DOHH2 (cell line): ENCODE data around the gene CLPSL1.
A peak's percentile ranks its signal among the peaks of the same experiment; 100 is the strongest.

ENCODE experiments used
- H3F3A ChIP-seq: fragments of 200-600 bp; sonication (generic), shearing (Covaris generic); 2 replicates; pipeline ENCODE4 v1.6.0; 2016; ENCODE audit warnings: antibody characterized with exemption, mild to moderate bottlenecking; ENCODE audit not compliant: control insufficient read depth, insufficient read depth
- H3K27ac ChIP-seq: fragments of 200-600 bp; sonication (generic); 2 replicates; pipeline ENCODE4 v1.5.1; 2014; ENCODE audit warnings: low read depth, mild to moderate bottlenecking, low read length, moderate library complexity
- H3K27me3 ChIP-seq: fragments of 200-600 bp; sonication (generic); 2 replicates; pipeline ENCODE4 v1.6.1; 2014; ENCODE audit warnings: mild to moderate bottlenecking, low read length, mixed read lengths; ENCODE audit not compliant: control insufficient read depth
- H3K36me3 ChIP-seq: fragments of 200-600 bp; sonication (generic); 2 replicates; pipeline ENCODE4 v1.6.1; 2014; ENCODE audit warnings: mild to moderate bottlenecking, low read length, moderate library complexity, mixed read lengths; ENCODE audit not compliant: control insufficient read depth
- H3K4me1 ChIP-seq: fragments of 200-600 bp; sonication (generic); 2 replicates; pipeline ENCODE4 v1.6.1; 2014; ENCODE audit warnings: mild to moderate bottlenecking, low read length, mixed read lengths; ENCODE audit not compliant: control insufficient read depth
- H3K4me2 ChIP-seq: fragments of 200-600 bp; sonication (generic); 2 replicates; pipeline ENCODE4 v1.6.0; 2014; ENCODE audit warnings: mild to moderate bottlenecking, low read length, moderate library complexity
- H3K4me3 ChIP-seq: fragments of 200-600 bp; sonication (generic); 2 replicates; pipeline ENCODE4 v1.5.1; 2014; ENCODE audit warnings: mild to moderate bottlenecking, low read length, mixed read lengths
- H3K79me2 ChIP-seq: fragments of 200-600 bp; sonication (generic); 2 replicates; pipeline ENCODE4 v1.6.1; 2014; ENCODE audit warnings: mild to moderate bottlenecking, low read length, mixed read lengths; ENCODE audit not compliant: control insufficient read depth
- H3K9me2 ChIP-seq: fragments of 200-600 bp; sonication (generic); replicated peaks from 2 replicates; pipeline ENCODE4 v1.6.1; 2014; ENCODE audit warnings: mild to moderate bottlenecking, low read length, mixed read lengths; ENCODE audit not compliant: control insufficient read depth
- H3K9me3 ChIP-seq: fragments of 200-600 bp; sonication (generic); 2 replicates; pipeline ENCODE4 v1.6.1; 2014; ENCODE audit warnings: antibody characterized with exemption, low read length, mixed read lengths; ENCODE audit not compliant: control insufficient read depth, insufficient read depth
- H4K20me1 ChIP-seq: fragments of 200-600 bp; sonication (generic); 2 replicates; pipeline ENCODE4 v1.6.0; 2014; ENCODE audit warnings: low read depth, mild to moderate bottlenecking, antibody characterized with exemption, low read length, moderate library complexity; ENCODE audit not compliant: control insufficient read depth, insufficient read depth
- CTCF ChIP-seq: fragments of 200-600 bp; sonication (generic); IDR thresholded peaks from one replicate; pipeline ENCODE4 v1.5.1; 2014; ENCODE audit warnings: antibody characterized with exemption, mild to moderate bottlenecking, low read depth, low read length; ENCODE audit not compliant: poor library complexity, severe bottlenecking
- EZH2phosphoT487 ChIP-seq: fragments of 200-600 bp; sonication (generic); IDR thresholded peaks from 2 replicates; pipeline ENCODE4 v1.6.1; 2017; ENCODE audit warnings: borderline replicate concordance, mild to moderate bottlenecking, antibody characterized with exemption, low read length, moderate library complexity, mixed read lengths

Gene CLPSL1

GRCh38 chr6:35759426-35759825 lies 21.4 kb upstream of the CLPSL1 start:
- Histone ChIP-seq H3K27me3 (peaks cover 20% of the 10 kb centered on the region), H3K27ac (no peak overlapping the region), H3K4me2 (peak overlapping the region; percentile 12; the same call in 1 of the 2 replicates), H3F3A (no peaks in the 10 kb centered on the region), H3K9me3 (no peaks in the 10 kb centered on the region), H3K79me2 (no peaks in the 10 kb centered on the region), H3K4me1 (peaks cover 27% of the 10 kb centered on the region), H4K20me1 (no peaks in the 10 kb centered on the region), H3K4me3 (no peak overlapping the region), H3K36me3 (no peaks in the 10 kb centered on the region), H3K9me2 (no peaks in the 10 kb centered on the region)
- TF ChIP-seq CTCF, result no peak
- TF ChIP-seq EZH2phosphoT487, result no peak

- H3K27ac ChIP-seq, result no peak overlapping the region
- no peaks in the 10 kb centered on the region for H3K9me2 ChIP-seq
- TF ChIP-seq CTCF (no peak), EZH2phosphoT487 (no peak)
- H3K27me3 ChIP-seq, result peaks cover 22% of the 10 kb centered on the region
- no peaks in the 10 kb centered on the region for H3K36me3 ChIP-seq
- no peaks in the 10 kb centered on the region for H3K9me3 ChIP-seq
- H3F3A ChIP-seq, result no peaks in the 10 kb centered on the region
- no peaks in the 10 kb centered on the region for H3K79me2 ChIP-seq
- H3K4me3 ChIP-seq, result no peak overlapping the region
- peaks cover 7% of the 10 kb centered on the region; the same call in 1 of the 2 replicates for H3K4me1 ChIP-seq
- H4K20me1 ChIP-seq, result no peaks in the 10 kb centered on the region
- no peak overlapping the region for H3K4me2 ChIP-seq
Measured at GRCh38 chr6:35765739-35766138, 15.1 kb upstream of the CLPSL1 start.

GRCh38 chr6:35769211-35769610 lies 11.6 kb upstream of the CLPSL1 start:
- peaks cover 4% of the 10 kb centered on the region for H3K27me3 ChIP-seq
- H4K20me1 ChIP-seq, result no peaks in the 10 kb centered on the region
- H3K4me2 ChIP-seq, result no peak overlapping the region
- H3K27ac ChIP-seq, result no peak overlapping the region
- H3K9me2 ChIP-seq, result no peaks in the 10 kb centered on the region
- no peaks in the 10 kb centered on the region for H3K9me3 ChIP-seq
- no peaks in the 10 kb centered on the region for H3F3A ChIP-seq
- no peaks in the 10 kb centered on the region for H3K79me2 ChIP-seq
- no peaks in the 10 kb centered on the region for H3K36me3 ChIP-seq
- TF ChIP-seq EZH2phosphoT487 (no peak), CTCF (no peak)
- H3K4me3 ChIP-seq, result no peak overlapping the region
- peaks cover 9% of the 10 kb centered on the region for H3K4me1 ChIP-seq

- TF ChIP-seq CTCF, result no peak
- no peak for TF ChIP-seq EZH2phosphoT487
- Histone ChIP-seq H3F3A (no peaks in the 10 kb centered on the region), H3K79me2 (no peaks in the 10 kb centered on the region), H3K9me2 (no peaks in the 10 kb centered on the region), H3K36me3 (no peaks in the 10 kb centered on the region), H3K4me1 (peaks cover 5% of the 10 kb centered on the region), H3K9me3 (no peaks in the 10 kb centered on the region), H4K20me1 (no peaks in the 10 kb centered on the region), H3K4me2 (0 out of 2 replicates have a peak overlapping the region, but pooled peaks have one; percentile 3), H3K27ac (no peak overlapping the region), H3K27me3 (peaks cover 5% of the 10 kb centered on the region; the same call in 1 of the 2 replicates), H3K4me3 (no peak overlapping the region)
Measured at GRCh38 chr6:35771343-35771627, 9.5 kb upstream of the CLPSL1 start.
